ENCODE data around the gene TMEM45A.

The TMEM45A gene

GRCh38 chr3:100562224-100562857 is 69.9 kb downstream of the TMEM45A start:
- Histone ChIP-seq H3K79me2 (no peaks in the 10 kb centered on the region), H2AFZ (no peak overlapping the region), H3K9ac (no peak overlapping the region), H3K9me3 (ENCODE audit: control insufficient read depth, low read length) (no peaks in the 10 kb centered on the region), H3K4me1 (no peaks in the 10 kb centered on the region), H3K27ac (no peak overlapping the region), H3K27me3 (ENCODE audit: control insufficient read depth, insufficient read depth, low read length) (no peaks in the 10 kb centered on the region), H3K4me3 (ENCODE audit: low read depth, low read length) (no peak overlapping the region), H3K36me3 (ENCODE audit: control insufficient read depth, insufficient read depth, low read length) (no peaks in the 10 kb centered on the region), H3K4me2 (ENCODE audit: low read length) (no peak overlapping the region)
- TF ChIP-seq CTCF (IDR thresholded peaks at IDR 0.05) = no peak

GRCh38 chr3:100563228-100563627 is 70.8 kb downstream of the TMEM45A start:
- no peak overlapping the region for H3K4me3 ChIP-seq (ENCODE audit: low read depth, low read length)
- H3K27me3 ChIP-seq (ENCODE audit: control insufficient read depth, insufficient read depth, low read length) = no peaks in the 10 kb centered on the region
- H2AFZ ChIP-seq = no peak overlapping the region
- no peak for TF ChIP-seq CTCF (IDR thresholded peaks at IDR 0.05)
- H3K27ac ChIP-seq = no peak overlapping the region
- no peaks in the 10 kb centered on the region for H3K79me2 ChIP-seq
- no peak overlapping the region for H3K4me2 ChIP-seq (ENCODE audit: low read length)
- no peak overlapping the region for H3K9ac ChIP-seq
- H3K36me3 ChIP-seq (ENCODE audit: control insufficient read depth, insufficient read depth, low read length) = no peaks in the 10 kb centered on the region
- H3K4me1 ChIP-seq = no peaks in the 10 kb centered on the region
- H3K9me3 ChIP-seq (ENCODE audit: control insufficient read depth, low read length) = no peaks in the 10 kb centered on the region

GRCh38 chr3:100563652-100564211 is 71.3 kb downstream of the TMEM45A start:
- H3K79me2 ChIP-seq = no peaks in the 10 kb centered on the region
- no peaks in the 10 kb centered on the region for H3K36me3 ChIP-seq (ENCODE audit: control insufficient read depth, insufficient read depth, low read length)
- no peak overlapping the region for H3K4me2 ChIP-seq (ENCODE audit: low read length)
- TF ChIP-seq CTCF (IDR thresholded peaks at IDR 0.05) = no peak
- no peak overlapping the region for H3K9ac ChIP-seq
- no peaks in the 10 kb centered on the region for H3K27me3 ChIP-seq (ENCODE audit: control insufficient read depth, insufficient read depth, low read length)
- H3K9me3 ChIP-seq (ENCODE audit: control insufficient read depth, low read length) = no peaks in the 10 kb centered on the region
- H3K27ac ChIP-seq = no peak overlapping the region
- H3K4me3 ChIP-seq (ENCODE audit: low read depth, low read length) = no peak overlapping the region
- no peak overlapping the region for H2AFZ ChIP-seq
- no peaks in the 10 kb centered on the region for H3K4me1 ChIP-seq

GRCh38 chr3:100570811-100571210 is 78.4 kb downstream of the TMEM45A start:
- no peak for TF ChIP-seq CTCF (IDR thresholded peaks at IDR 0.05)
- Histone ChIP-seq H3K4me3 (ENCODE audit: low read depth, low read length) (no peak overlapping the region), H3K79me2 (no peaks in the 10 kb centered on the region)

GRCh38 chr3:100574536-100574935 is 82.1 kb downstream of the TMEM45A start:
- Histone ChIP-seq H2AFZ (no peak overlapping the region), H3K4me2 (ENCODE audit: low read length) (no peak overlapping the region), H3K4me1 (no peaks in the 10 kb centered on the region), H3K36me3 (ENCODE audit: control insufficient read depth, insufficient read depth, low read length) (no peaks in the 10 kb centered on the region), H3K27ac (no peak overlapping the region), H3K9ac (no peak overlapping the region), H3K9me3 (ENCODE audit: control insufficient read depth, low read length) (no peaks in the 10 kb centered on the region), H3K79me2 (no peaks in the 10 kb centered on the region), H3K4me3 (ENCODE audit: low read depth, low read length) (no peak overlapping the region), H3K27me3 (ENCODE audit: control insufficient read depth, insufficient read depth, low read length) (no peaks in the 10 kb centered on the region)
- no peak for TF ChIP-seq CTCF (IDR thresholded peaks at IDR 0.05)

More at GRCh38 chr3:100570811-100571210, 78.4 kb downstream of the TMEM45A start:
- H3K9me3 ChIP-seq (ENCODE audit: control insufficient read depth, low read length) = no peaks in the 10 kb centered on the region
- no peaks in the 10 kb centered on the region for H3K36me3 ChIP-seq (ENCODE audit: control insufficient read depth, insufficient read depth, low read length)
- no peak overlapping the region for H3K4me2 ChIP-seq (ENCODE audit: low read length)
- H3K27ac ChIP-seq = no peak overlapping the region
- no peak overlapping the region for H2AFZ ChIP-seq
- no peak overlapping the region for H3K9ac ChIP-seq
- H3K27me3 ChIP-seq (ENCODE audit: control insufficient read depth, insufficient read depth, low read length) = no peaks in the 10 kb centered on the region
- H3K4me1 ChIP-seq = no peaks in the 10 kb centered on the region

Data from parathyroid adenoma (tissue), 2 donors.